Neural progenitor cell (in vitro differentiated cells): ENCODE data around the gene SATB2.

Experiments used
- EZH2 ChIP-seq: fragments of 200-600 bp; sonication (generic); IDR thresholded peaks from 2 replicates; pipeline ENCODE4 v1.6.1; 2017; ENCODE audit warnings: antibody characterized with exemption, mild to moderate bottlenecking, moderate library complexity
- EZH2phosphoT487 ChIP-seq: fragments of 200-600 bp; sonication (generic); IDR thresholded peaks from 2 replicates; pipeline ENCODE4 v1.6.1; 2017; ENCODE audit warnings: antibody characterized with exemption
- TF ChIP-seq, protein P1 (sequence below): fragments of 200-600 bp; sonication (generic); IDR thresholded peaks from 2 replicates; pipeline ENCODE4 v1.5.1; 2017; ENCODE audit warnings: antibody characterized with exemption, mild to moderate bottlenecking

DNA sequence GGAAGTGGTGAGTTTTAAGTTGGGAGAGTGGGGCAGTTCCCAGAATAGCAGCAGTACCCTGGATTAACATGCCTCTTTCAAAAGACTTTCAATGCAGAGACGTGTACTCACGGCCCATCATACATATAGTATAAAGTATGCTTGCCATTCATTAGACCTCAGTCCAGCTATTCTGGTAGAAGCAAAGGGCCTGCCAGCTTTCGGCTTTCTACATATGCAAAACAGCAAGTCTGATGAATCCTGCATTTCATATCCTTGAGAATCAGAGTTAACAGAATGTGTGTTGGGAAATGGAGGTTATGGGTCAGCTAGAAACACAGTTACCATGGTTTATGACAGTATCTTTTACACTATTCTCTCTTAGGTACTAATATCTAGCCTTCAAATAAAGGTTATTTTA lies 27.5 kb downstream of the SATB2 start:
- TF ChIP-seq EZH2 (no peak), EZH2phosphoT487 (no peak)
- TF ChIP-seq, protein P1, sequence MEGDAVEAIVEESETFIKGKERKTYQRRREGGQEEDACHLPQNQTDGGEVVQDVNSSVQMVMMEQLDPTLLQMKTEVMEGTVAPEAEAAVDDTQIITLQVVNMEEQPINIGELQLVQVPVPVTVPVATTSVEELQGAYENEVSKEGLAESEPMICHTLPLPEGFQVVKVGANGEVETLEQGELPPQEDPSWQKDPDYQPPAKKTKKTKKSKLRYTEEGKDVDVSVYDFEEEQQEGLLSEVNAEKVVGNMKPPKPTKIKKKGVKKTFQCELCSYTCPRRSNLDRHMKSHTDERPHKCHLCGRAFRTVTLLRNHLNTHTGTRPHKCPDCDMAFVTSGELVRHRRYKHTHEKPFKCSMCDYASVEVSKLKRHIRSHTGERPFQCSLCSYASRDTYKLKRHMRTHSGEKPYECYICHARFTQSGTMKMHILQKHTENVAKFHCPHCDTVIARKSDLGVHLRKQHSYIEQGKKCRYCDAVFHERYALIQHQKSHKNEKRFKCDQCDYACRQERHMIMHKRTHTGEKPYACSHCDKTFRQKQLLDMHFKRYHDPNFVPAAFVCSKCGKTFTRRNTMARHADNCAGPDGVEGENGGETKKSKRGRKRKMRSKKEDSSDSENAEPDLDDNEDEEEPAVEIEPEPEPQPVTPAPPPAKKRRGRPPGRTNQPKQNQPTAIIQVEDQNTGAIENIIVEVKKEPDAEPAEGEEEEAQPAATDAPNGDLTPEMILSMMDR, result no peak
